GM21381 (cell line): ENCODE data around the gene NFIX.

Experiments used
- ATAC-seq: cut with Tn5 transposase; IDR thresholded peaks from one replicate; pipeline ENCODE4 v1.9.1; 2021; ENCODE audit warnings: mild to moderate bottlenecking, moderate library complexity; ENCODE audit not compliant: unreplicated experiment

Gene NFIX

GRCh38 chr19:13120031-13120430 is 124.8 kb downstream of the NFIX start:
- no peak for ATAC-seq

GRCh38 chr19:13120817-13121216 is 125.5 kb downstream of the NFIX start:
- ATAC-seq = no peak

GRCh38 chr19:13121551-13122274 is 126.4 kb downstream of the NFIX start:
- ATAC-seq = no peak

- ATAC-seq = no peak
These were observed 127.1 kb downstream of the NFIX start for GRCh38 chr19:13122275-13122878.

DNA sequence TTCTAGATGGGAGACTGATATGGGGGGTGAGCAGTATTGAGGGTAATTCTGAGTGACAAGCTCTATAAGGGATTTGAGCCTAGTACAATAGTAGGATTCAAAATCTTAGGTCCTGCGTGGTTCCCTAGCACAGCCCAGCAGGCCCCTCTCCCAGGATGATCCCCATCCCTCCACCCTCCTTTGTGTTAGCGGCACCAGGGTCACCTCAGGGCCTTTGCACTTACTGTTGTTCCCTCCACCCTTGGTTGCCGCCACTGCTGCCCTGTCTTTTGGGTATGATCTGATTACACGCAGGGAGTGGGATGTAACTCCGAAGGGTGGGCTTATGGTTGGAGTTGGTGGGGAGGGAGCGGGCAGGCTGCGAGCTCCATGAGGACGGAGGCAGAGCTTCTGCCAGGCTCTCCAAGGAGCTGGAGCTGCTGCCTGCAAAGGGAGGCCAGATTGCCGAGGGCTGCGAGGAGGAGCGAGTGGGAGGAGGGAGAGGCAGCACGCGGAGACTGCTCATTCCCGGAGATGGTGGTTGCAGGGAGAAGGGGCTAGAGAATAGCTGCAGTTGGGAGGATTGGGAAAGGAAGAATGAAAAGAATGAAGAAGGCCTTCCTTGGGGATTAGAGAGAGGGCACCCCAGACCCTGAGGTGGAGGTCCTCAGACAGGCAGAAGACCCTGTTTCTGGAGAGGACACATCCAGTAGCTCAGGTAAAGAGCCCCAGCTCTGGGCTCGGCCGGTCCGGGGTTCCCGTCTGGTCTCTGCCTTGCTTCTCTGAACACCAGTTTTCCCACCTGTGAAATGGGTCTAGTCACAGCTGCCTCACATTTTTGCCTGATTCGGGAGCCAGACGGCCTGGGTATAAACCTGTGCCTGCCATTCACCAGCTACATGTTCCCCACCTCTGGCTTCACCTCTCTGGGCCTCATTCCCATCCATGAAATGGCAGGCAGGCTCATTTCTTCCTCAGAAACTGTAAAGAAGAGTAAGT is 128.0 kb downstream of the NFIX start:
- ATAC-seq = no peak

DNA sequence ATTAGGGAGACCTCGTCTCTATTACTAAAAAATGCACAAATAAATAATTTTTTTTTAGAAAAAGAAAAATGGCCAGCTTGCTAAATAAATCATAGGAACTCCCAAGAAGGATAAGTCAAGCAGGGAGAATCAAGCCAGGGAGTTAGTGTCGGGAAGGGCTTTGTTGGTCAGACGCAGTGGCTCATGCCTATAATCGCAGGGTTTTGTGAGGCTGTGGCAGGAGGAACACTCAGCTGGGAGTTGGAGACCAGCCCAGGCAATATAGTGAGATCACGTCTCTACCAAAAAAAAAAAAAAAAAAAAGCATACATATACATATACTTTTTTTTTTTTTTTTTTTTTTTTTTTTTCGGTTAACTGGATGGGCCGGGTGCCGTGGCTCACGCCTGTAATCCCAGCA is 131.8 kb downstream of the NFIX start:
- ATAC-seq = no peak

GRCh38 chr19:13127811-13128575 is 132.7 kb downstream of the NFIX start:
- no peak for ATAC-seq

GRCh38 chr19:13128583-13128982 is 133.3 kb downstream of the NFIX start:
- no peak for ATAC-seq

DNA sequence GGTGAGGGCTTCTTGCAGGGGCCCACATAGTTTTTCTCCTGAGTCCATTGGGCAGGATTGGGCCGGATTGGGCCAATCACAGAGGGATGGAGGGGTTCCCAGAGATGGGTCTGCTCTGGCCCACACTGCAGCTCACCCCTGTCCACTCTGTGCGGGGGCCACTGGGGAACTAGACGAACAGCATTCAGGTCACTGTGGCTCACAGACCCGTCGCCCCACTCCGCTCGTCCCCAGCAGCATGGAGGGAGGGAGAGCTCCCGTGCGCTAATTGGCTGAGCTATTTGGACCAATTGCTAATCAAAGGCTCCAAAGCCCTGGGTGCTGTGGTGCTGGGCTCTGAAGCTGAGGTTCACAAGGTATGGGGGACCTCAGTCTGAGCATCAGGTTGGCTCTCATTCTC is 134.1 kb downstream of the NFIX start:
- no peak for ATAC-seq

DNA sequence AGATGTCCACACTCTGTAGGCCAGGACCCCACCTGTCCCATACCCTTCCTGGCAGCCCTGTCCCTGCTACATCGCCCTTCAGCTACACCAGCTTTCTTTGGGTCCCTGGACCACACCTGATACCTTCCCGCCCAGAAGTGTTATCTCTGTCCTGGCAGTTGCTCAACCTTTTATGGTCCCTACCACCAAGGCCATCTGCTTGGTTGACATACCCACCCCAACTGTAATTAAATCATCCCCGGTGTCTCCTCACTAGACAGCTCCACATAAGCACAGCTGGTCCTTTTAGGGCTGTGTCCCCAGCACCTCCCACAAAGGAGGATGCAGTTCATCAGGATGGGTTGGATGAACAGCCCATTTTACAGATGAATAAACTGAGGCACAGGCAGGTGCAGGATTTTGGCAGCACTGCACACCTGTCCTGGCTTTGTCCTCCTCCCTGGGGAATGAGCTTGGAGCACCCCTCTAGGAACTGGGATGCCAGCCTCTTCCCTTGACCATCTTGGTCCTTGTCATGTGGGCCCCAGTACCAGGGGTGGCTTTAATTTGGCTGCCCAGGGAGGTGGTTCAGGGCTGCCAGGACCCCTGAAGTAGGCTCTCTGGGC is 135.7 kb downstream of the NFIX start:
- no peak for ATAC-seq

GRCh38 chr19:13132471-13133180 is 137.4 kb downstream of the NFIX start:
- ATAC-seq = no peak

DNA sequence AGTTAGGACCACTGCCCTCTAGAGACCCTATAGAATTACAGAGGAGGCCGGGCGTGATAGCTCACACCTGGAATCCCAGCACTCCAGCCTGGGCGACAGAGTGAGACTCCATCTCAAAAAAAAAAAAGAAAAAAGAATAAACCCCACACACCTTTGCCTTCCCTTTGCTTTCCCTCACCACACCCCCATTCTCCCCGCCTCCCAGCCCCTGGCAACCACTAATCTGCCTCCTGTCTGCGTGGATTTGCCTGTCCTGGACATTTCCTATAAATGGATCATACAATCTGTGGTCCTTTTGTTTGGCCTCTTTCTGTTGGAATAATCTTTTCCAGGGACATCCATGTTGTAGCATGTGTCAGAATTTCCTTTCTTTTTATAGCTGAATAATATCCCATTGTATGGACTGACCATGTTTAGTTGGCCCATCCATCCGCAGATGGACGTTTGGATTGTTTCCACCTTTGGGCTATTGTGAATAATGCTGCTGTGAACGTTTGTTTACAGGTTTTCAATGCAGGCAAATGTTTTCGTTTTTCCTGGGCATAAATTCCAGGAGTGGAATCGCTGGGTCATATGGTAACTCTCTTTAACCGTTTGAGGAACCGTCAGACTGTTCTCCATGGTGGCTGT is 138.1 kb downstream of the NFIX start:
- ATAC-seq = no peak

- ATAC-seq = no peak
These were observed 139.4 kb downstream of the NFIX start for GRCh38 chr19:13134626-13135025.

DNA sequence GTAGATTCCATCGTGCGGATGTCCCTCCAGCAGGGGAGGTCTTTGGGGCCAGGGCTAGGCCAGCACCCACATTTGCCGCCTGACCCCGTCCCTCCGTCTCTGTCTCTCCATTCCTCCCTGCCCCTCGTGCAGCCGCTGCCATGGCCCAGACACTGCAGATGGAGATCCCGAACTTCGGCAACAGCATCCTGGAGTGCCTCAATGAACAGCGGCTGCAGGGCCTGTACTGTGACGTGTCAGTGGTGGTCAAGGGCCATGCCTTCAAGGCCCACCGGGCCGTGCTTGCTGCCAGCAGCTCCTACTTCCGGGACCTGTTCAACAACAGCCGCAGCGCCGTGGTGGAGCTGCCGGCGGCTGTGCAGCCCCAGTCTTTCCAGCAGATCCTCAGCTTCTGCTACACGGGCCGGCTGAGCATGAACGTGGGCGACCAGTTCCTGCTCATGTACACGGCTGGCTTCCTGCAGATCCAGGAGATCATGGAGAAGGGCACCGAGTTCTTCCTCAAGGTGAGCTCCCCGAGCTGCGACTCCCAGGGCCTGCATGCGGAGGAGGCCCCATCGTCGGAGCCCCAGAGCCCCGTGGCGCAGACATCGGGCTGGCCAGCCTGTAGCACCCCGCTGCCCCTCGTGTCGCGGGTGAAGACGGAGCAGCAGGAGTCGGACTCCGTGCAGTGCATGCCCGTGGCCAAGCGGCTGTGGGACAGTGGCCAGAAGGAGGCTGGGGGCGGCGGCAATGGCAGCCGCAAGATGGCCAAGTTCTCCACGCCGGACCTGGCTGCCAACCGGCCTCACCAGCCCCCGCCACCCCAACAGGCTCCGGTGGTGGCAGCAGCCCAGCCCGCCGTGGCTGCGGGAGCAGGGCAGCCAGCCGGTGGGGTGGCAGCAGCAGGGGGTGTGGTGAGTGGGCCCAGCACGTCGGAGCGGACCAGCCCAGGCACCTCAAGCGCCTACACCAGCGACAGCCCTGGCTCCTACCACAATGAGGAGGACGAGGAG is 140.1 kb downstream of the NFIX start:
- ATAC-seq = no peak

DNA sequence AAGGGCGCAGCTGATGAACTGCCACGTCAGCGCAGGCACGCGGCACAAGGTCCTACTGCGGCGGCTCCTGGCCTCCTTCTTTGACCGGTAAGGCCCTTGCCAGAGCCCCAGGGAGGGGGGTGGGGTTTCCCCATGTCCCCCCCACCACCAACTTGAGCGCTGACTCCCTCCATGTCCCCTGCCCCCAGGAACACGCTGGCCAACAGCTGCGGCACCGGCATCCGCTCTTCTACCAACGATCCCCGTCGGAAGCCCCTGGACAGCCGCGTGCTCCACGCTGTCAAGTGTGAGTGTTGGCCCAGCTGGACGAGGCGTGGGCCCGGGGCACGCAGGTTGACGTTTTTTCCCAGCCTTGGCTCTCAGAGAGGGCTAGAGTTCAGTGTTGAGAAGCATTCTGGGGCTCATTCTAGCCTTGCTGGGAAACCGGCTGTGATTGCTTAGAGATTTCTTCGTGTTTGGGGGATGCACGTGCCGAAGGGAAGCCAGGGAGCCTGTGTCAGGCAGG is 142.1 kb downstream of the NFIX start:
- no peak for ATAC-seq

DNA sequence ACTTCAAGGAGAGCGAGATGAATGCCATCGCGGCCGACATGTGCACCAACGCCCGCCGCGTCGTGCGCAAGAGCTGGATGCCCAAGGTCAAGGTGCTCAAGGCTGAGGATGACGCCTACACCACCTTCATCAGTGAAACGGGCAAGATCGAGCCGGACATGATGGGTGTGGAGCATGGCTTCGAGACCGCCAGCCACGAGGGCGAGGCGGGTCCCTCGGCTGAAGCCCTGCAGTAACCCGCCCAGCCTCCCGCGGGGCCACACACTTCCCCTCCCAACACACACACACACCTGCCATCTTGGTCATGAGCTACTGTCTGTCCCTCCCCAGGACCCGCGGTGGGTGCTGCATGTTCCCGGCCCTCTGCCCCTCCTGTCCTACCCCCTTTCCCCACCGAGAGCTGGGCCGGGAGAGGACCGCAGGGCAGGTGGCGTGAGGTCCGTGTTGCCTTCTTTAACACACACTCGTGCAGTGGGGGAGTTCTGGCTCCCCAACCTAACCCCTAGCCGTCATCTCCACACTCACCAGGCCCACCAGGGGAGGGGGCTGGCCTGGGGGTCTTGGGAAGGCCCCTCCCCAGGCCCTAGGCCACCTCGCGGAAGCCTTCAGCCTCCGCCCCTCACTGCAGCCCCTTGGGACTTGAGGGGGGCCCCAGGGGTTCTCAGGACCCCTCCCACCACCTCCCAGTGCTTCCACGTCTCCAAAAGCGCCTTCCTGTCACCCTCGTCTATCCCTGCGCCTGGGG is 143.1 kb downstream of the NFIX start:
- no peak for ATAC-seq

DNA sequence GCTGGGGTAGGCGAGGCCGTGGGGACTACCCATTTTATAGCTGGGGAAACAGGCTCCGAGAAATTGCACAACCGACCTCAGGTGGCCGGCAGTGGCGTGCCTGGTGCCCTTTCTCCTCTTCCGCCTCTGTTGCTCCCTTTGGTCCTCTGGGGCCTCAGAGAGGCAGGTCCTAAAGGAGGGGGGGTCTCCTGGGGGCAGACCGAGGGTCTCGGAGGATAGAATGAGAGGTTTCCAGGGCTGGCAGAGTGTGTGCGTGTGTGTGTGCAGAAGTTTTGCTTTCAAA is 143.6 kb downstream of the NFIX start:
- no peak for ATAC-seq
